SK-N-SH treated with all-trans-retinoic acid at 6 μM for 48 hours (cell line): ENCODE results near the gene GRIK4.

Experiments
- ATAC-seq: fragments of 200-7000 bp; cut with Tn5 transposase; 3 replicates; pipeline ENCODE4 v1.9.1; 2020; ENCODE audit warnings: mild to moderate bottlenecking, moderate library complexity
- ARNTL ChIP-seq: fragments of 450-650 bp; formaldehyde crosslinking; IDR thresholded peaks from 2 replicates; pipeline ENCODE4 v1.5.0; 2020; ENCODE audit warnings: low read depth, mild to moderate bottlenecking, moderate library complexity, borderline replicate concordance
- BACH2 ChIP-seq: fragments of 250-450 bp; sonication (Bioruptor Pico); IDR thresholded peaks from 2 replicates; pipeline ENCODE4 v1.9.0; 2021; ENCODE audit warnings: mild to moderate bottlenecking, borderline replicate concordance
- CREB5 ChIP-seq: fragments of 250-450 bp; sonication (Bioruptor Pico); IDR thresholded peaks from 2 replicates; pipeline ENCODE4 v1.5.1; 2020; ENCODE audit warnings: low read depth, mild to moderate bottlenecking, moderate library complexity
- CSDC2 ChIP-seq: fragments of 250-450 bp; sonication (Bioruptor Pico); IDR thresholded peaks from 2 replicates; pipeline ENCODE4 v1.5.0; 2020; ENCODE audit warnings: mild to moderate bottlenecking, moderate library complexity
- CSRNP3 ChIP-seq: fragments of 250-450 bp; sonication (Bioruptor Pico); IDR thresholded peaks from 2 replicates; pipeline ENCODE4 v1.5.1; 2021; ENCODE audit warnings: mild to moderate bottlenecking, moderate library complexity
- ESRRG ChIP-seq: fragments of 250-450 bp; sonication (Bioruptor Pico); IDR thresholded peaks from 2 replicates; pipeline ENCODE4 v1.6.1; 2021; ENCODE audit warnings: mild to moderate bottlenecking
- GLIS3 ChIP-seq: fragments of 250-450 bp; sonication (Bioruptor Pico); IDR thresholded peaks from 2 replicates; pipeline ENCODE4 v1.5.0; 2020; ENCODE audit warnings: mild to moderate bottlenecking, moderate library complexity
- ISL1 ChIP-seq: fragments of 250-450 bp; sonication (Bioruptor Pico); IDR thresholded peaks from 2 replicates; pipeline ENCODE4 v2.1.2; 2022; ENCODE audit warnings: mild to moderate bottlenecking, moderate library complexity
- OSR1 ChIP-seq: fragments of 250-450 bp; sonication (Bioruptor Pico); IDR thresholded peaks from 2 replicates; pipeline ENCODE4 v1.8.0; 2022; ENCODE audit warnings: moderate library complexity, mild to moderate bottlenecking, inconsistent platforms
- PATZ1 ChIP-seq: fragments of 250-450 bp; sonication (Bioruptor Pico); IDR thresholded peaks from 2 replicates; pipeline ENCODE4 v1.8.0; 2020; ENCODE audit warnings: mild to moderate bottlenecking, moderate library complexity, borderline replicate concordance
- POU6F1 ChIP-seq: fragments of 250-450 bp; sonication (Bioruptor Pico); IDR thresholded peaks from 2 replicates; pipeline ENCODE4 v1.8.0; 2021; ENCODE audit warnings: low read depth, mild to moderate bottlenecking, moderate library complexity, borderline replicate concordance
- PPARA ChIP-seq: fragments of 250-450 bp; sonication (Bioruptor Pico); IDR thresholded peaks from 2 replicates; pipeline ENCODE4 v1.5.0; 2020; ENCODE audit warnings: mild to moderate bottlenecking, borderline replicate concordance
- RARB ChIP-seq: fragments of 250-450 bp; sonication (Bioruptor Pico); IDR thresholded peaks from 2 replicates; pipeline ENCODE4 v1.8.0; 2021; ENCODE audit warnings: mild to moderate bottlenecking, moderate library complexity
- SNAI2 ChIP-seq: fragments of 250-450 bp; sonication (Bioruptor Pico); IDR thresholded peaks from 2 replicates; pipeline ENCODE4 v1.5.0; 2020; ENCODE audit warnings: mild to moderate bottlenecking, moderate library complexity
- TCF4 ChIP-seq: fragments of 250-450 bp; sonication (Bioruptor Pico); IDR thresholded peaks from 2 replicates; pipeline ENCODE4 v1.8.0; 2021; ENCODE audit warnings: mild to moderate bottlenecking, moderate library complexity, borderline replicate concordance
- TOX ChIP-seq: fragments of 250-450 bp; sonication (Bioruptor Pico); IDR thresholded peaks from 2 replicates; pipeline ENCODE4 v1.8.0; 2021; ENCODE audit warnings: mild to moderate bottlenecking, moderate library complexity, borderline replicate concordance
- TSHZ2 ChIP-seq: fragments of 250-450 bp; sonication (Bioruptor Pico); IDR thresholded peaks from 2 replicates; pipeline ENCODE4 v1.5.0; 2020; ENCODE audit warnings: mild to moderate bottlenecking, moderate library complexity
- ZC3H10 ChIP-seq: fragments of 250-450 bp; sonication (Bioruptor Pico); IDR thresholded peaks from 2 replicates; pipeline ENCODE4 v1.5.1; 2021; ENCODE audit warnings: mild to moderate bottlenecking, moderate library complexity
- ZFP3 ChIP-seq: fragments of 250-450 bp; sonication (Bioruptor Pico); IDR thresholded peaks from 2 replicates; pipeline ENCODE4 v1.5.0; 2020; ENCODE audit warnings: mild to moderate bottlenecking, moderate library complexity
- ZFP30 ChIP-seq: fragments of 450-650 bp; formaldehyde crosslinking; IDR thresholded peaks from 2 replicates; pipeline ENCODE4 v1.5.0; 2022; ENCODE audit warnings: mild to moderate bottlenecking, moderate library complexity
- ZNF565 ChIP-seq: fragments of 450-650 bp; formaldehyde crosslinking; conservative IDR thresholded peaks from 2 replicates; pipeline ENCODE4 v1.5.0; 2020; ENCODE audit warnings: low read depth, mild to moderate bottlenecking, moderate library complexity

The GRIK4 gene

GRCh38 chr11:120608760-120609211 is 97.2 kb downstream of the GRIK4 start (continued):
- TF ChIP-seq OSR1 (CRISPR knock-in tag) (no peak), ARNTL (CRISPR knock-in tag) (no peak), SNAI2 (CRISPR knock-in tag) (no peak), ZC3H10 (CRISPR knock-in tag) (no peak), ESRRG (CRISPR knock-in tag) (no peak), CSRNP3 (CRISPR knock-in tag) (no peak), POU6F1 (CRISPR knock-in tag) (no peak)

GRCh38 chr11:120610111-120610510 is 98.6 kb downstream of the GRIK4 start:
- TF ChIP-seq CSDC2 (no peak), ARNTL (CRISPR knock-in tag) (no peak), TOX (no peak), ZC3H10 (CRISPR knock-in tag) (no peak), ZFP30 (CRISPR knock-in tag) (no peak), TCF4 (CRISPR knock-in tag) (no peak), PPARA (no peak), CREB5 (CRISPR knock-in tag) (no peak), POU6F1 (CRISPR knock-in tag) (no peak), ZNF565 (no peak), SNAI2 (CRISPR knock-in tag) (no peak), CSRNP3 (CRISPR knock-in tag) (no peak), ZFP3 (no peak), OSR1 (CRISPR knock-in tag) (no peak), RARB (CRISPR knock-in tag) (no peak), ISL1 (CRISPR knock-in tag) (no peak), PATZ1 (CRISPR knock-in tag) (no peak)
- ATAC-seq = no peak

- ATAC-seq = no peak
- TF ChIP-seq POU6F1 (CRISPR knock-in tag) (no peak), BACH2 (CRISPR knock-in tag) (no peak), ISL1 (CRISPR knock-in tag) (no peak), ZFP30 (CRISPR knock-in tag) (no peak), CSDC2 (no peak), ZNF565 (no peak), SNAI2 (CRISPR knock-in tag) (no peak), OSR1 (CRISPR knock-in tag) (no peak), CREB5 (CRISPR knock-in tag) (no peak), ARNTL (CRISPR knock-in tag) (no peak), GLIS3 (CRISPR knock-in tag) (no peak), TSHZ2 (no peak), PPARA (no peak)
Observed at GRCh38 chr11:120611581-120611980, 100.0 kb downstream of the GRIK4 start.
